OCI-M1 (cell line): ENCODE measurements around the gene MYL7.

ENCODE experiments used
- DNase-seq: peaks from one replicate; lab custom pipeline; 2025; lab: John Stamatoyannopoulos, UW

MYL7 gene

GRCh38 chr7:44150466-44150832, 9.3 kb upstream of the MYL7 start:
- DNase-seq, result no peak

GRCh38 chr7:44149571-44150465, 8.7 kb upstream of the MYL7 start:
- no peak for DNase-seq

- DNase-seq, result no peak
Observed at GRCh38 chr7:44148961-44149536, 7.9 kb upstream of the MYL7 start.

GRCh38 chr7:44148166-44148565, 7.0 kb upstream of the MYL7 start:
- DNase-seq, result no peak

- no peak for DNase-seq
Observed at GRCh38 chr7:44147026-44147991, 6.2 kb upstream of the MYL7 start.

GRCh38 chr7:44145969-44146911, 5.1 kb upstream of the MYL7 start:
- no peak for DNase-seq

- DNase-seq, result no peak
Observed at GRCh38 chr7:44145479-44145968, 4.4 kb upstream of the MYL7 start.

GRCh38 chr7:44144968-44145478, 3.9 kb upstream of the MYL7 start:
- no peak for DNase-seq

GRCh38 chr7:44144426-44144967, 3.4 kb upstream of the MYL7 start:
- no peak for DNase-seq

GRCh38 chr7:44143646-44144250, 2.6 kb upstream of the MYL7 start:
- no peak for DNase-seq

- DNase-seq, result no peak
Observed at GRCh38 chr7:44142028-44142427, 896 bp upstream of the MYL7 start.

GRCh38 chr7:44140341-44140740, 791 bp downstream of the MYL7 start:
- DNase-seq, result no peak

- no peak for DNase-seq
Observed at GRCh38 chr7:44139311-44140010, 1.7 kb downstream of the MYL7 start.

- DNase-seq, result no peak
Observed at GRCh38 chr7:44138698-44139097, 2.4 kb downstream of the MYL7 start.

GRCh38 chr7:44136731-44137130, 4.4 kb downstream of the MYL7 start:
- DNase-seq, result no peak

- no peak for DNase-seq
Observed at GRCh38 chr7:44134943-44135628, 6.0 kb downstream of the MYL7 start.

GRCh38 chr7:44133295-44133694, 7.8 kb downstream of the MYL7 start:
- DNase-seq, result no peak

GRCh38 chr7:44132039-44132438, 9.1 kb downstream of the MYL7 start:
- DNase-seq, result no peak
